AG10803 (cell line): ENCODE results near the gene KCNV2.
"Not testable (repeated sequence)": the region's sequence is repeated elsewhere in the genome, so short reads cannot be mapped to it uniquely, and the experiment has no call there.

Experiments
- DNase-seq: peaks from one replicate; pipeline ENCODE4 v3.0.0; 2010; ENCODE audit warnings: low read depth
- H3K4me3 ChIP-seq: 2 replicates; pipeline ENCODE4 v1.5.1; 2011; ENCODE audit warnings: mild to moderate bottlenecking, low read length, control low read depth
- CTCF ChIP-seq: conservative IDR thresholded peaks from 2 replicates; pipeline ENCODE4 v1.5.1; 2011; ENCODE audit warnings: mild to moderate bottlenecking, low read length, control low read depth, inconsistent platforms

Gene KCNV2

DNA sequence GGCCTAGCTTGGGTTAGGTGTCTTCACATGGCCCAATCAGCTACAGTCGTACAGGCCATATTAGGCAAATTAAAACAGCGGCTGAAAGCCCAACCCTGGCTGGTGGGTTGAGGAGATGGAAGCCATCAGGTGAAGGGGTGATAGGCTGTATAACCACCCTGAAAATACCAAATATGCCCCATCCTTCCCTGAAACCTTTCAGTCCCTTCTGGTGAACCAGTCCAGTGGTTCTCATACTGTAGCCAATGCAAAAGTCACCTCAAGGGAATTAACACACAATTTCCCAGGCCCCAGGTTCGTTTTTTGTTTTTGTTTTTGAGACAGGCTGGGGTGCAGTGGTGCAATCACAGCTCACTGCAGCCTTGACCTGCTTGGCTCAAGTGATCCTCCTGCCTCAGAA, 19.8 kb upstream of the KCNV2 start:
- H3K4me3 ChIP-seq = no peak overlapping the region
- TF ChIP-seq CTCF = no peak
- no peak for DNase-seq

GRCh38 chr9:2700398-2700797, 16.9 kb upstream of the KCNV2 start:
- TF ChIP-seq CTCF = no peak
- no peak overlapping the region for H3K4me3 ChIP-seq
- no peak for DNase-seq

DNA sequence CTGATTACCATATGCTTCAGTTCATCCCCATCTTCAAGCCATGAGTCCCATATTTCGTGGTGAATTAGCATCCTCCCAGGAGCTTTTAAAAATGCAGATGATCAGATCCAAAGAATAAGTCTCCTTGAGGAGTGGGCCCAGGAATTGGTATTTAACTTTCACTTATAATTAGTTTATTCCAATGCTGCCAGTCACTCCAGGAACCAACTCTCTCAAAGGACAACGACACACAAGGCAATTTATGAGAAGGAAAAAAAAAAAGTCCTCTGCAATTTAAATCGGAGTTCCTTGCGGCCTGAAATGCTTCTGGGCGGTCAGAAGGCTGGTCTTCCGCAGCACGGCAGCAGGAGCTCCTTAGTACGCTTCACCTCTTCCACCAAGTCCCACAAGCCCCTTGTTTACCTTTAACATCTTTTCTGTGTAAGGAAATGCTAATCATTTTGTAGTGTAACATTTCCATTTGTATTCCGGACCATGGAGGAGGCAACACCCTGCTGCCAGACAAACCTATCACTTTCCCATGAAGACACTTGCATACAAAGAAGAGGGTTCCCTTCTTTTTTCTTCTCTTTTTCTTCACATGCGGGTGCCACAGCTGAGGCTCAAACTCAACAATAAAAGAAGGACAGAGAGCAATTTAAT, 16.3 kb upstream of the KCNV2 start:
- TF ChIP-seq CTCF = no peak
- DNase-seq = no peak
- H3K4me3 ChIP-seq = no peak overlapping the region

DNA sequence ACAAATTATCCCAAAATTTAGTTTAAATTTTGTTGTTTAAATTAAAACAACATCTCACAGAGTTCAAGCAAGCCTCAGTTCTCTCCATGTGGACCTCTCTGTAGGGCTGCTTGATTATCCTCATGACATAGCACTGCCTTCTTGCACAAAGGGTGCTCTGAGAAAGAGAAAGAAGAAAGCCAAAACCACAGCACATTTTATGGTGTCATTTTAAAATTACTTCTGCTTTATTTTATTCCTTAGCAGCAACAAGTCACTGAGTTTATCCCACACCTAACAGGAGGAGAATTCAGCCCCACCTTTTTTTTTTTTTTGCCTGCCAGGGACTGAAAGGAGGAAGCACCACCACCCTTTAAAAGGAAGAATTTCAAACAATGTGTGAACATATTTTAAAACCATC, 12.8 kb upstream of the KCNV2 start:
- no peak overlapping the region for H3K4me3 ChIP-seq
- DNase-seq = peak; percentile 61
- TF ChIP-seq CTCF = no peak

- H3K4me3 ChIP-seq = not testable (repeated sequence)
Measured at GRCh38 chr9:2707256-2707655, 10.1 kb upstream of the KCNV2 start.

GRCh38 chr9:2709645-2710101, 7.6 kb upstream of the KCNV2 start:
- DNase-seq = peak; percentile 54
- H3K4me3 ChIP-seq = no peak overlapping the region
- TF ChIP-seq CTCF = no peak

More at GRCh38 chr9:2707256-2707655, 10.1 kb upstream of the KCNV2 start:
- DNase-seq = not testable (repeated sequence)

- TF ChIP-seq CTCF = no peak
- DNase-seq = no peak
- H3K4me3 ChIP-seq = no peak overlapping the region
Measured at GRCh38 chr9:2711716-2712115, 5.6 kb upstream of the KCNV2 start.
